Neutrophil (primary cell): ENCODE results near the gene TYW3.
"Not testable (repeated sequence)": the region's sequence is repeated elsewhere in the genome, so short reads cannot be mapped to it uniquely, and the experiment has no call there.

Experiments used
- H3K27ac ChIP-seq: fragments of 200-600 bp; sonication (generic); 2 replicates; pipeline ENCODE4 v1.5.1; 2016; ENCODE audit warnings: mild to moderate bottlenecking, moderate library complexity
- H3K27me3 ChIP-seq: fragments of 200-600 bp; sonication (generic); 2 replicates; pipeline ENCODE4 v1.6.0; 2016; ENCODE audit warnings: mild to moderate bottlenecking
- H3K36me3 ChIP-seq: fragments of 200-600 bp; sonication (generic); 2 replicates; pipeline ENCODE4 v1.5.1; 2017
- H3K4me1 ChIP-seq, 2 experiments: fragments of 200-600 bp in 1 of 2; sonication (generic) in 1 of 2; 1 replicate in 1 of 2; 2 replicates in 1 of 2; pipeline versions ENCODE4 v1.5.1 to v1.6.1; 2013 to 2016; ENCODE audit warnings: low read depth in 1 of 2, low read length in 1 of 2, mild to moderate bottlenecking in 1 of 2, moderate library complexity in 1 of 2; ENCODE audit not compliant: control insufficient read depth in 1 of 2, insufficient read depth in 1 of 2
- H3K4me3 ChIP-seq, 2 experiments: fragments of 200-600 bp in 1 of 2; sonication (generic) in 1 of 2; 1 replicate in 1 of 2; 2 replicates in 1 of 2; pipeline ENCODE4 v1.5.1; 2013 to 2016; ENCODE audit warnings: low read depth in 1 of 2, low read length in 1 of 2, mild to moderate bottlenecking in 1 of 2, moderate library complexity in 1 of 2
- H3K9me3 ChIP-seq: fragments of 200-600 bp; sonication (generic); 2 replicates; pipeline ENCODE4 v1.5.1; 2016
- CTCF ChIP-seq: fragments of 200-600 bp; sonication (generic); IDR thresholded peaks from 2 replicates; pipeline ENCODE4 v1.5.1; 2016; ENCODE audit warnings: antibody characterized with exemption

The TYW3 gene

DNA sequence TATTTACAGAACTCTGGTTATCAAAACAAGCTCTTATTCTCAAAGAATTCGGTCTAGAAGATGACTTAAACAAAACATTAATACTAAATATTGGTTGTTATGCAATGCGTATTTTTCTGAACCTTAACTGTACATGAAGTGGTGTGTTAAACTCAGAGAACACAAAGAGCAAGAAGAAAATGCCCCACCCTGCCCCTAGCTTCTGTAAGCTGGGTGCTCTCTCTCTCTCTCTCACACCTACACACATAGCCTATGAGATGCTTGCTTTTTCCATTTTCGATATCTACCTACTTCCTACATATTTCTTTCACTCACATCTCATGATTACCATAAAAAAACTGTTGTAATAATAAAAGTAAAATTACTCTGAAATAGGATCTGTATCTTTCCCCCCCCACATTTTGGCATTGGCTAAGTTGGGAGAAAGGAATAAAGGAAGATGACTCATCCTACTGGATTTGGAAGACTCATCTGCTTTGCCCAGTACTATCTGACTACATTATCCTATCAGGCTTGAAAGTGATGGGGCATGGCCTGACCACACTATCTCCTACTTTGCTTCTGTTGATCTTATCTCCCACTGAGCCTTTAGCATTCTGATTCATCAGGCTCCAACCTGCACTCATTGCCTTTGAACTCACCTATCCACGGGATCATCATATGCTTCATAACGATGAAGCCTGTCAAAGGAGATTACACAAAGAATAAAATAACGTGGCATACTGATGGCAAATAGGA, 3.0 kb upstream of the TYW3 start:
- no peak overlapping the region for H3K4me3 ChIP-seq
- no peak for TF ChIP-seq CTCF
- H3K4me1 ChIP-seq, result peaks cover 15 to 18% of the 10 kb centered on the region in 2 experiments
- H3K9me3 ChIP-seq, result no peaks in the 10 kb centered on the region
- no peaks in the 10 kb centered on the region for H3K27me3 ChIP-seq
- H3K27ac ChIP-seq, result no peak overlapping the region
- no peaks in the 10 kb centered on the region for H3K36me3 ChIP-seq

GRCh38 chr1:74731399-74732052, 1.4 kb upstream of the TYW3 start:
- no peak overlapping the region for H3K27ac ChIP-seq
- H3K9me3 ChIP-seq, result no peaks in the 10 kb centered on the region
- H3K4me3 ChIP-seq, result no peak overlapping the region
- H3K27me3 ChIP-seq, result no peaks in the 10 kb centered on the region
- H3K4me1 ChIP-seq, result peaks cover 15 to 18% of the 10 kb centered on the region in 2 experiments
- no peak for TF ChIP-seq CTCF
- no peaks in the 10 kb centered on the region for H3K36me3 ChIP-seq

GRCh38 chr1:74732071-74732946, 643 bp upstream of the TYW3 start:
- Histone ChIP-seq H3K4me3 (peak overlapping the region; percentile 59 to 66), H3K4me1 (peaks cover 15 to 18% of the 10 kb centered on the region in 2 experiments)
- not testable (repeated sequence) for H3K36me3 ChIP-seq, H3K27me3 ChIP-seq, H3K9me3 ChIP-seq, H3K27ac ChIP-seq

DNA sequence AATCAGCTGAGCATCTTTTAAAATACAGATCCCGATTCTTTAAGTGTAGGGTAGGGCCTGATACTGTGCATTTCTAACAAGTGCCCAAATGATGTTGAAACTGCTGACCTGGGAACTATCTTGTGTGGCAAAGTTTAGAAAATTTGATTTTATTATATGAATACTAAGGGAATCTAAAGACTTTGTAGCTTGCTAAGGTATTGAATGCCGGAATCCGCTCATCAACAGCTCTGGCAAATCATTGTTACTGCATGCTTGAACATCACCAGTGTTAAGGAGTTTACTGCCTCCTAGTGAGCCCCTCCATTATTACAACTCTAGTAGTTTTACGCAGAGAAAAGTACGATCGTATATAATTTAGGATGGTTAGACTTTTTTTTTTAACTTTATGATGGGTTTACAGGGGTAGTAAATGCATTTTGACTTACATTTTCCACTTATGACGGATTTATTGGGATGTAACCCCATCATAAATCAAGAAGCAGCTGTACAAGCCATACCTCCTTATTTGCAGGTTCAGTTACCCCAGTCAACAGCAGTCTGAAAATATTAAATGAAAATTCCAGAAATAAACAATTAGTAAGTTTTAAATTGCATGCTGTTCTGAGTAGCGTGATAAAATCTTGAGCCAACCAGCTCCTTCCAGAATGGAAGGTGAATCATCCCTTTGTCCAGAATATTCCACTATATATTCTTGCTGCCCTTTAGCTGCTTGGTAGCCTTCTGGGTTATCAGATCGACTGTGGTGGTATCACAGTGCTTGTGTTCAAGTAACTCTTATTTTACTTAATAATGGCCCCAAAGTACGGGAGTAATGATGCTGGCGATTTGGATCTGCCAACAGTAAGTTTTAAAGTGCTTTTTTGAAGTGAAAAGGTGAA, 892 bp downstream of the TYW3 start:
- no peaks in the 10 kb centered on the region for H3K9me3 ChIP-seq
- no peaks in the 10 kb centered on the region for H3K27me3 ChIP-seq
- no peak for TF ChIP-seq CTCF
- peak overlapping the region; percentile 63 for H3K27ac ChIP-seq
- H3K36me3 ChIP-seq, result peaks cover 7% of the 10 kb centered on the region
- peak overlapping the region; percentile 59 to 66 for H3K4me3 ChIP-seq
- H3K4me1 ChIP-seq, result peaks cover 15 to 18% of the 10 kb centered on the region in 2 experiments

GRCh38 chr1:74737333-74737732, 4.4 kb downstream of the TYW3 start:
- TF ChIP-seq CTCF, result no peak
- no peaks in the 10 kb centered on the region for H3K27me3 ChIP-seq
- no peaks in the 10 kb centered on the region for H3K9me3 ChIP-seq
- H3K4me3 ChIP-seq, result no peak overlapping the region
- no peak overlapping the region for H3K27ac ChIP-seq
- H3K4me1 ChIP-seq, result peaks cover 15 to 18% of the 10 kb centered on the region in 2 experiments
- peaks cover 7% of the 10 kb centered on the region for H3K36me3 ChIP-seq

GRCh38 chr1:74740307-74740980, 7.5 kb downstream of the TYW3 start:
- not testable (repeated sequence) for H3K9me3 ChIP-seq, H3K36me3 ChIP-seq, H3K4me3 ChIP-seq, H3K4me1 ChIP-seq, H3K27me3 ChIP-seq, H3K27ac ChIP-seq

DNA sequence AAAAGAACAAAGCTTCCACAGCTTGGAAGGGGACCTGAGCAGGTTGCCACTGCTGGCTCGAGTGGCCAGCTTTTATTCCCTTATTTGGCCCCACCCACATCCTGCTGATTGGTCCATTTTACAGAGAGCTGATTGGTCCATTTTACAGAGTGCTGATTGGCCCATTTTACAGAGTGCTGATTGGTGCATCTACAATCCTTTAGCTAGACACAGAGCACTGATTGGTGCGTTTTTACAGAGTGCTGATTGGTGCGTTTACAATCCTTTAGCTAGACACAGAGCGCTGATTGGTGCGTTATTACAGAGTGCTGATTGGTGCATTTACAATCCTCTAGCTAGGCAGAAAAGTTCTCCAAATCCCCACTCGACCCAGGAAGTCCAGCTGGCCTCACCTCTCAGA, 12.3 kb downstream of the TYW3 start:
- not testable (repeated sequence) for H3K36me3 ChIP-seq, H3K4me3 ChIP-seq, H3K9me3 ChIP-seq, H3K27ac ChIP-seq, H3K27me3 ChIP-seq, H3K4me1 ChIP-seq
